GM23338 (cell line): ENCODE measurements around the gene ITGAL. TPM values are rescaled to one million over a fixed set of nuclear protein-coding genes. Genes with fewer than 3 reads are reported as not detected.

ENCODE experiments used
- ATAC-seq: fragments of 200-7000 bp; cut with Tn5 transposase; 3 replicates; pipeline ENCODE4 v1.9.1; 2020
- DNase-seq: peaks from one replicate; pipeline ENCODE4 v3.0.0-alpha.2; 2015; ENCODE audit warnings: low spot score
- H2AFZ ChIP-seq: fragments of 200-600 bp; sonication (generic); 2 replicates; pipeline ENCODE4 v1.8.0; 2016; ENCODE audit warnings: antibody characterized with exemption, mild to moderate bottlenecking, moderate library complexity
- H3F3A ChIP-seq: fragments of 200-600 bp; sonication (generic); replicated peaks from 2 replicates; pipeline ENCODE4 v1.8.0; 2017; ENCODE audit warnings: antibody characterized with exemption, mixed run types, low read depth
- H3K27ac ChIP-seq: fragments of 200-600 bp; sonication (generic); 2 replicates; pipeline ENCODE4 v1.6.1; 2016; ENCODE audit warnings: low read depth
- H3K27me3 ChIP-seq: fragments of 200-600 bp; sonication (generic); 2 replicates; pipeline ENCODE4 v1.8.0; 2016; ENCODE audit warnings: mild to moderate bottlenecking, mixed run types, moderate library complexity; ENCODE audit not compliant: insufficient read depth
- H3K36me3 ChIP-seq: fragments of 200-600 bp; sonication (generic); 2 replicates; pipeline ENCODE4 v1.8.0; 2016; ENCODE audit warnings: mild to moderate bottlenecking; ENCODE audit not compliant: insufficient read depth
- H3K4me1 ChIP-seq: fragments of 200-600 bp; sonication (generic); 2 replicates; pipeline ENCODE4 v1.8.0; 2016; ENCODE audit warnings: mild to moderate bottlenecking, moderate library complexity; ENCODE audit not compliant: insufficient read depth
- H3K4me2 ChIP-seq: fragments of 200-600 bp; sonication (generic); 2 replicates; pipeline ENCODE4 v1.7.1; 2017; ENCODE audit warnings: mixed run types
- H3K4me3 ChIP-seq: fragments of 200-600 bp; sonication (generic); 2 replicates; pipeline ENCODE4 v1.6.1; 2016; ENCODE audit warnings: mixed run types
- H3K79me2 ChIP-seq: fragments of 200-600 bp; sonication (generic); replicated peaks from 2 replicates; pipeline ENCODE4 v1.8.0; 2017; ENCODE audit warnings: mild to moderate bottlenecking; ENCODE audit not compliant: insufficient read depth
- H3K9me2 ChIP-seq: fragments of 200-600 bp; sonication (generic); 2 replicates; pipeline ENCODE4 v1.8.0; 2017; ENCODE audit not compliant: insufficient read depth
- H4K20me1 ChIP-seq: fragments of 200-600 bp; sonication (generic); replicated peaks from 2 replicates; pipeline ENCODE4 v1.8.0; 2017; ENCODE audit warnings: mild to moderate bottlenecking; ENCODE audit not compliant: insufficient read depth
- H3K27ac Mint-ChIP-seq: 2 replicates; pipeline ENCODE4 v1.8.0; 2020; ENCODE audit warnings: inconsistent platforms, mild to moderate bottlenecking, moderate library complexity, mixed read lengths
- H3K27me3 Mint-ChIP-seq: 3 replicates; pipeline ENCODE4 v1.8.0; 2022; ENCODE audit warnings: low read depth, mild to moderate bottlenecking, moderate library complexity, mixed read lengths, inconsistent platforms; ENCODE audit not compliant: insufficient read depth, poor library complexity
- H3K36me3 Mint-ChIP-seq: 3 replicates; pipeline ENCODE4 v1.8.0; 2021; ENCODE audit warnings: low read depth, mild to moderate bottlenecking, inconsistent platforms, moderate library complexity, mixed read lengths
- H3K4me1 Mint-ChIP-seq: 3 replicates; pipeline ENCODE4 v1.8.0; 2020; ENCODE audit warnings: mild to moderate bottlenecking, inconsistent platforms, mixed read lengths
- H3K4me3 Mint-ChIP-seq: 3 replicates; pipeline ENCODE4 v1.8.0; 2021; ENCODE audit warnings: moderate library complexity, mild to moderate bottlenecking, inconsistent platforms, mixed read lengths
- H3K9me3 Mint-ChIP-seq: 3 replicates; pipeline ENCODE4 v1.8.0; 2020; ENCODE audit warnings: moderate library complexity, mild to moderate bottlenecking, inconsistent platforms, mixed read lengths
- EZH2phosphoT487 ChIP-seq: fragments of 200-600 bp; sonication (generic); IDR thresholded peaks from one replicate; pipeline ENCODE4 v1.8.1; 2018; ENCODE audit warnings: antibody characterized with exemption; ENCODE audit not compliant: unreplicated experiment
- STAT1 ChIP-seq: IDR thresholded peaks from one replicate; pipeline ENCODE4 v1.6.1; 2016; ENCODE audit warnings: antibody characterized with exemption; ENCODE audit not compliant: unreplicated experiment
- ZNF331 ChIP-seq: fragments of 250-450 bp; sonication (Bioruptor Pico); IDR thresholded peaks from 2 replicates; pipeline ENCODE4 v1.5.0; 2020; ENCODE audit warnings: low read depth, mild to moderate bottlenecking, moderate library complexity
- polyA plus RNA-seq: library from polyadenylated mRNA; unstranded; fragments of >200 nt; fragmentation: Nextera tagmentation; extraction: Ambion mirVana; gene quantifications from 2 replicates; pipeline ENCODE4 v1.2.1, GENCODE V29; 2016
- total RNA-seq: library from RNA; depleted of rRNA; stranded (reverse); fragments of >200 nt; shearing (Covaris generic); gene quantifications from 2 replicates; pipeline ENCODE4 v1.2.3, GENCODE V29; 2014
- TF ChIP-seq, protein P1 (sequence below), 2 experiments: fragments of 200-600 bp in 1 of 2; sonication (generic) in 1 of 2; conservative IDR thresholded peaks; 2 replicates each; pipeline versions ENCODE4 v1.5.1 to v1.6.1; 2016 to 2017; ENCODE audit warnings: antibody characterized with exemption in 2 of 2, low read depth in 2 of 2, mild to moderate bottlenecking in 2 of 2, moderate library complexity in 1 of 2
- TF ChIP-seq, protein P2 (sequence below): IDR thresholded peaks from one replicate; pipeline ENCODE4 v1.6.1; 2018; ENCODE audit warnings: antibody characterized with exemption; ENCODE audit not compliant: unreplicated experiment
- TF ChIP-seq, protein P3 (sequence below): fragments of 250-450 bp; sonication (Bioruptor Pico); IDR thresholded peaks from 2 replicates; pipeline ENCODE4 v1.5.0; 2020; ENCODE audit warnings: mild to moderate bottlenecking, moderate library complexity
- TF ChIP-seq, protein P4 (sequence below): IDR thresholded peaks from 2 replicates; pipeline ENCODE4 v1.6.1; 2016; ENCODE audit warnings: antibody characterized with exemption

ITGAL gene
- total and polyA plus RNA-seq, 2 experiments from 2014 or later, result 0.05 to 0.07 TPM

DNA sequence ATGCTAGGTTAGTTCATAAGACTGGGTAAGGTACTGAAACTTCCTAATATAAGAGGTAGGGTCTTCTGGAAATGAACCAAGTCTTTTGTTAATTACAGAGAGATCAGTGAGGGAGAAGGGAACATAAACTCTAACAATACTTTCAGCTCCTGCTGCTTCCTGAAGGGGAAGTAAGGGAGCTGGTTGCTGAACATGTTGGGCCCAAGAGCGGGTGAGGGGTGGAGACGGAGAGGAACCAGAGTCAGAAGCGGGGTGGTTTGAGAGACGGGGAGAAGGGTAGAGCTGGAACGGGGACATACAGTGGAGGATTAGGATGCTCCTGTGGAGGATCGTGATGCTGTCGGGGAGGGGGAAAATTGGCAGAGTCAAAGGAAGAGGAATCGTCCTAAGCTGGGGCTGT is 73.6 kb downstream of the ITGAL start (continued):
- TF ChIP-seq, protein P1, sequence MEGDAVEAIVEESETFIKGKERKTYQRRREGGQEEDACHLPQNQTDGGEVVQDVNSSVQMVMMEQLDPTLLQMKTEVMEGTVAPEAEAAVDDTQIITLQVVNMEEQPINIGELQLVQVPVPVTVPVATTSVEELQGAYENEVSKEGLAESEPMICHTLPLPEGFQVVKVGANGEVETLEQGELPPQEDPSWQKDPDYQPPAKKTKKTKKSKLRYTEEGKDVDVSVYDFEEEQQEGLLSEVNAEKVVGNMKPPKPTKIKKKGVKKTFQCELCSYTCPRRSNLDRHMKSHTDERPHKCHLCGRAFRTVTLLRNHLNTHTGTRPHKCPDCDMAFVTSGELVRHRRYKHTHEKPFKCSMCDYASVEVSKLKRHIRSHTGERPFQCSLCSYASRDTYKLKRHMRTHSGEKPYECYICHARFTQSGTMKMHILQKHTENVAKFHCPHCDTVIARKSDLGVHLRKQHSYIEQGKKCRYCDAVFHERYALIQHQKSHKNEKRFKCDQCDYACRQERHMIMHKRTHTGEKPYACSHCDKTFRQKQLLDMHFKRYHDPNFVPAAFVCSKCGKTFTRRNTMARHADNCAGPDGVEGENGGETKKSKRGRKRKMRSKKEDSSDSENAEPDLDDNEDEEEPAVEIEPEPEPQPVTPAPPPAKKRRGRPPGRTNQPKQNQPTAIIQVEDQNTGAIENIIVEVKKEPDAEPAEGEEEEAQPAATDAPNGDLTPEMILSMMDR (conservative IDR thresholded peaks at IDR 0.05; ENCODE audit: low read depth in 2 of 2), result no peak
- no peak for TF ChIP-seq ZNF331 (CRISPR knock-in tag)

DNA sequence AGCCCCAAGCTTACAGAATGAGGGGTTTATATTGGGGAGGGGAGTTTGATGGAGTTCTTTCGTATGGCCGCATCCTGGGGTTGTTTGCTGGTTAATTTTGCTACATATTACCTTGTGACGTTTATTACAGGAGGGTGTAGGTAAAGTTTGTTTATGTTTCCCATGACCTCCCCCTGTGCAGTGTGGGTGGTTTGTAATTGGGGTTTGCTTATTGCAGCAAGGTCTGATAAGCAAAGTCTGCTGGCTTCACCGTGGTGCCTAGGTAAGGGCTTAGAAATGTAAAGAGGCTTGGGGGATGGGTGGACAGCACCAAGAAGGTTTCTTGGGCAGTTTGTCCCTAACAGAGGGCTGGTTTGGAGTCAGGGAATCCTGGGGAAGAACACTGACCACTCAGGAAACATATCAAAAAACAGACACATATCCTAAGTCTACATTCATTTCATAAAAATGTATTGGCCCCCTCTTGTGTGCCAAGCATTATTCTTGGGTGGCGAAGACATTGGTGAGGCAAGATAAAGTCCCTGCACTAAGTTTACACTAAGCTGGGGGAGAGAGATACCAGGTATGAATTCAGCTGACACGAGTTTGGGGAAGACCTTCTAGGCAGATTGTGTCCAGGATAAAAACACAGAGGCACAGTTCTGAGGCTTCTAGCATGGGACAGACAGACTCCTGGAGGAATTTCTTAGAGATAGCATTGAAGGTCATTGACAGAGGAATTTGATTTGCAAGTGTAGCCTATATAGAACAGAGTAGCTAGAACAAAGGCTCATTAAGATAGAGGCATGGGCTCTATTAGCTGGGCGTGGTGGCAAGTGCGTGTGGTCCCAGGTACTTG is 76.1 kb downstream of the ITGAL start:
- Histone ChIP-seq H3K27me3 (no peaks in the 10 kb centered on the region), H3K4me1 (peaks cover 16% of the 10 kb centered on the region), H3K27ac (no peak overlapping the region), H3K79me2 (no peaks in the 10 kb centered on the region), H3F3A (0 out of 2 replicates have a peak, but pooled peaks cover 4% of the 10 kb centered on the region), H3K36me3 (no peaks in the 10 kb centered on the region), H3K9me2 (no peaks in the 10 kb centered on the region), H3K4me2 (peak overlapping the region; percentile 68), H2AFZ (no peak overlapping the region), H3K4me3 (0 out of 2 replicates have a peak overlapping the region, but pooled peaks have one; percentile 18), H4K20me1 (no peaks in the 10 kb centered on the region)
- no peak for DNase-seq
- H3K27ac Mint-ChIP-seq, result no peak overlapping the region
- H3K4me3 Mint-ChIP-seq, result peak overlapping the region; percentile 13; the same call in 1 of the 3 replicates
- H3K4me1 Mint-ChIP-seq, result peaks cover 17% of the 10 kb centered on the region
- H3K9me3 Mint-ChIP-seq, result peaks cover 3% of the 10 kb centered on the region; the same call in 2 of the 3 replicates
- peak; percentile 19; the same call in 1 of the 3 replicates for ATAC-seq
- peaks cover 8% of the 10 kb centered on the region for H3K36me3 Mint-ChIP-seq
- H3K27me3 Mint-ChIP-seq, result peaks cover 5% of the 10 kb centered on the region
- TF ChIP-seq EZH2phosphoT487 (no peak), STAT1 (no peak)
- TF ChIP-seq, protein P1 (conservative IDR thresholded peaks at IDR 0.05; ENCODE audit: low read depth in 2 of 2), result no peak
- TF ChIP-seq, protein P2, sequence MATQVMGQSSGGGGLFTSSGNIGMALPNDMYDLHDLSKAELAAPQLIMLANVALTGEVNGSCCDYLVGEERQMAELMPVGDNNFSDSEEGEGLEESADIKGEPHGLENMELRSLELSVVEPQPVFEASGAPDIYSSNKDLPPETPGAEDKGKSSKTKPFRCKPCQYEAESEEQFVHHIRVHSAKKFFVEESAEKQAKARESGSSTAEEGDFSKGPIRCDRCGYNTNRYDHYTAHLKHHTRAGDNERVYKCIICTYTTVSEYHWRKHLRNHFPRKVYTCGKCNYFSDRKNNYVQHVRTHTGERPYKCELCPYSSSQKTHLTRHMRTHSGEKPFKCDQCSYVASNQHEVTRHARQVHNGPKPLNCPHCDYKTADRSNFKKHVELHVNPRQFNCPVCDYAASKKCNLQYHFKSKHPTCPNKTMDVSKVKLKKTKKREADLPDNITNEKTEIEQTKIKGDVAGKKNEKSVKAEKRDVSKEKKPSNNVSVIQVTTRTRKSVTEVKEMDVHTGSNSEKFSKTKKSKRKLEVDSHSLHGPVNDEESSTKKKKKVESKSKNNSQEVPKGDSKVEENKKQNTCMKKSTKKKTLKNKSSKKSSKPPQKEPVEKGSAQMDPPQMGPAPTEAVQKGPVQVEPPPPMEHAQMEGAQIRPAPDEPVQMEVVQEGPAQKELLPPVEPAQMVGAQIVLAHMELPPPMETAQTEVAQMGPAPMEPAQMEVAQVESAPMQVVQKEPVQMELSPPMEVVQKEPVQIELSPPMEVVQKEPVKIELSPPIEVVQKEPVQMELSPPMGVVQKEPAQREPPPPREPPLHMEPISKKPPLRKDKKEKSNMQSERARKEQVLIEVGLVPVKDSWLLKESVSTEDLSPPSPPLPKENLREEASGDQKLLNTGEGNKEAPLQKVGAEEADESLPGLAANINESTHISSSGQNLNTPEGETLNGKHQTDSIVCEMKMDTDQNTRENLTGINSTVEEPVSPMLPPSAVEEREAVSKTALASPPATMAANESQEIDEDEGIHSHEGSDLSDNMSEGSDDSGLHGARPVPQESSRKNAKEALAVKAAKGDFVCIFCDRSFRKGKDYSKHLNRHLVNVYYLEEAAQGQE, result no peak
- TF ChIP-seq, protein P3, sequence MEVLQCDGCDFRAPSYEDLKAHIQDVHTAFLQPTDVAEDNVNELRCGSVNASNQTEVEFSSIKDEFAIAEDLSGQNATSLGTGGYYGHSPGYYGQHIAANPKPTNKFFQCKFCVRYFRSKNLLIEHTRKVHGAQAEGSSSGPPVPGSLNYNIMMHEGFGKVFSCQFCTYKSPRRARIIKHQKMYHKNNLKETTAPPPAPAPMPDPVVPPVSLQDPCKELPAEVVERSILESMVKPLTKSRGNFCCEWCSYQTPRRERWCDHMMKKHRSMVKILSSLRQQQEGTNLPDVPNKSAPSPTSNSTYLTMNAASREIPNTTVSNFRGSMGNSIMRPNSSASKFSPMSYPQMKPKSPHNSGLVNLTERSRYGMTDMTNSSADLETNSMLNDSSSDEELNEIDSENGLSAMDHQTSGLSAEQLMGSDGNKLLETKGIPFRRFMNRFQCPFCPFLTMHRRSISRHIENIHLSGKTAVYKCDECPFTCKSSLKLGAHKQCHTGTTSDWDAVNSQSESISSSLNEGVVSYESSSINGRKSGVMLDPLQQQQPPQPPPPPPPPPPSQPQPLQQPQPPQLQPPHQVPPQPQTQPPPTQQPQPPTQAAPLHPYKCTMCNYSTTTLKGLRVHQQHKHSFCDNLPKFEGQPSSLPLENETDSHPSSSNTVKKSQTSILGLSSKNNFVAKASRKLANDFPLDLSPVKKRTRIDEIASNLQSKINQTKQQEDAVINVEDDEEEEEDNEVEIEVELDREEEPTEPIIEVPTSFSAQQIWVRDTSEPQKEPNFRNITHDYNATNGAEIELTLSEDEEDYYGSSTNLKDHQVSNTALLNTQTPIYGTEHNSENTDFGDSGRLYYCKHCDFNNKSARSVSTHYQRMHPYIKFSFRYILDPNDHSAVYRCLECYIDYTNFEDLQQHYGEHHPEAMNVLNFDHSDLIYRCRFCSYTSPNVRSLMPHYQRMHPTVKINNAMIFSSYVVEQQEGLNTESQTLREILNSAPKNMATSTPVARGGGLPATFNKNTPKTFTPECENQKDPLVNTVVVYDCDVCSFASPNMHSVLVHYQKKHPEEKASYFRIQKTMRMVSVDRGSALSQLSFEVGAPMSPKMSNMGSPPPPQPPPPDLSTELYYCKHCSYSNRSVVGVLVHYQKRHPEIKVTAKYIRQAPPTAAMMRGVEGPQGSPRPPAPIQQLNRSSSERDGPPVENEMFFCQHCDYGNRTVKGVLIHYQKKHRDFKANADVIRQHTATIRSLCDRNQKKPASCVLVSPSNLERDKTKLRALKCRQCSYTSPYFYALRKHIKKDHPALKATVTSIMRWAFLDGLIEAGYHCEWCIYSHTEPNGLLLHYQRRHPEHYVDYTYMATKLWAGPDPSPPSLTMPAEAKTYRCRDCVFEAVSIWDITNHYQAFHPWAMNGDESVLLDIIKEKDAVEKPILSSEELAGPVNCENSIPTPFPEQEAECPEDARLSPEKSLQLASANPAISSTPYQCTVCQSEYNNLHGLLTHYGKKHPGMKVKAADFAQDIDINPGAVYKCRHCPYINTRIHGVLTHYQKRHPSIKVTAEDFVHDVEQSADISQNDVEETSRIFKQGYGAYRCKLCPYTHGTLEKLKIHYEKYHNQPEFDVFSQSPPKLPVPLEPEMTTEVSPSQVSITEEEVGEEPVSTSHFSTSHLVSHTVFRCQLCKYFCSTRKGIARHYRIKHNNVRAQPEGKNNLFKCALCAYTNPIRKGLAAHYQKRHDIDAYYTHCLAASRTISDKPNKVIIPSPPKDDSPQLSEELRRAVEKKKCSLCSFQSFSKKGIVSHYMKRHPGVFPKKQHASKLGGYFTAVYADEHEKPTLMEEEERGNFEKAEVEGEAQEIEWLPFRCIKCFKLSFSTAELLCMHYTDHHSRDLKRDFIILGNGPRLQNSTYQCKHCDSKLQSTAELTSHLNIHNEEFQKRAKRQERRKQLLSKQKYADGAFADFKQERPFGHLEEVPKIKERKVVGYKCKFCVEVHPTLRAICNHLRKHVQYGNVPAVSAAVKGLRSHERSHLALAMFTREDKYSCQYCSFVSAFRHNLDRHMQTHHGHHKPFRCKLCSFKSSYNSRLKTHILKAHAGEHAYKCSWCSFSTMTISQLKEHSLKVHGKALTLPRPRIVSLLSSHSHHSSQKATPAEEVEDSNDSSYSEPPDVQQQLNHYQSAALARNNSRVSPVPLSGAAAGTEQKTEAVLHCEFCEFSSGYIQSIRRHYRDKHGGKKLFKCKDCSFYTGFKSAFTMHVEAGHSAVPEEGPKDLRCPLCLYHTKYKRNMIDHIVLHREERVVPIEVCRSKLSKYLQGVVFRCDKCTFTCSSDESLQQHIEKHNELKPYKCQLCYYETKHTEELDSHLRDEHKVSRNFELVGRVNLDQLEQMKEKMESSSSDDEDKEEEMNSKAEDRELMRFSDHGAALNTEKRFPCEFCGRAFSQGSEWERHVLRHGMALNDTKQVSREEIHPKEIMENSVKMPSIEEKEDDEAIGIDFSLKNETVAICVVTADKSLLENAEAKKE, result no peak
- TF ChIP-seq, protein P4, sequence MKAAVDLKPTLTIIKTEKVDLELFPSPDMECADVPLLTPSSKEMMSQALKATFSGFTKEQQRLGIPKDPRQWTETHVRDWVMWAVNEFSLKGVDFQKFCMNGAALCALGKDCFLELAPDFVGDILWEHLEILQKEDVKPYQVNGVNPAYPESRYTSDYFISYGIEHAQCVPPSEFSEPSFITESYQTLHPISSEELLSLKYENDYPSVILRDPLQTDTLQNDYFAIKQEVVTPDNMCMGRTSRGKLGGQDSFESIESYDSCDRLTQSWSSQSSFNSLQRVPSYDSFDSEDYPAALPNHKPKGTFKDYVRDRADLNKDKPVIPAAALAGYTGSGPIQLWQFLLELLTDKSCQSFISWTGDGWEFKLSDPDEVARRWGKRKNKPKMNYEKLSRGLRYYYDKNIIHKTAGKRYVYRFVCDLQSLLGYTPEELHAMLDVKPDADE, result no peak
